DND-41 (cell line): ENCODE data around the gene TSPAN9.

Experiments
- EZH2 ChIP-seq: IDR thresholded peaks from 3 replicates; pipeline ENCODE4 v1.6.1; 2012; ENCODE audit warnings: borderline replicate concordance, low read depth, mild to moderate bottlenecking, moderate library complexity, low read length, inconsistent platforms; ENCODE audit not compliant: severe bottlenecking
- TF ChIP-seq, protein P1 (sequence below): IDR thresholded peaks from 2 replicates; pipeline ENCODE4 v1.5.1; 2012; ENCODE audit warnings: borderline replicate concordance, low read length, moderate library complexity, mild to moderate bottlenecking; ENCODE audit not compliant: poor library complexity, severe bottlenecking; ENCODE audit errors: extremely low read depth

DNA sequence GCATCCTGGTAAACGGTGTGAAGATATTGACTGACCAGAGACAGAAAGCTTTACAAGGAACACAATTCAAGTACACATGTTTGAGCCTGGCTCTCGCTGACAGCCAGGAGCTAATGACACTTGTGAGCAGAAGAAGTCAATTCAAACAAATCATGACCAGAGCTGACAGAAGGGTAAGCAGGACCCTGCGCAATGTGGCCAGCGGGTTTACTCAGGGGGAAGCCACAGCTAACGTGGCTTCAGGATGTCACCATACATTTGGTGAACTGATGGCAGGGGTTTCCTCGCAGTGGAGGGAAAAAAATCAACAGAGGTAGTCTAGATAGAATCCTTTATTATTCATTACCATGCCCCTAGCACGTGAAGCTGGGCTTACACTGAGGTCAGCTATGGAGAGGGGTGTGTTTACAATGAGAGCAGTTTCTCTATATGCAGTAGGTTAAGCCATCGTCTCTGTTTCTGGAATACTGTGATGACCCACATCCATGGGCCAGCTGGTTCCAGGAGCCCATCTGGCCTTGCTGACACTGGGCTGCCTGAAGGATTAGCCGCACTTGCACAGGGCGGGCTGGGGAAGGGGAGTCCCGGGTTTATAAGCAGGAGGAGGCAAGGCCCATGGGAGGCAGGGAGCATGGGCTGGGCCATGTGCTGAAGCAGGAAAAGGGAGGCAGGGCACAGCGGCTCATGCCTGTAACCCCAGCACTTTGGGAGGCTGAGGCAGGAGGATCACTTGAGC is 215.7 kb downstream of the TSPAN9 start:
- no peak for TF ChIP-seq EZH2
- TF ChIP-seq, protein P1, sequence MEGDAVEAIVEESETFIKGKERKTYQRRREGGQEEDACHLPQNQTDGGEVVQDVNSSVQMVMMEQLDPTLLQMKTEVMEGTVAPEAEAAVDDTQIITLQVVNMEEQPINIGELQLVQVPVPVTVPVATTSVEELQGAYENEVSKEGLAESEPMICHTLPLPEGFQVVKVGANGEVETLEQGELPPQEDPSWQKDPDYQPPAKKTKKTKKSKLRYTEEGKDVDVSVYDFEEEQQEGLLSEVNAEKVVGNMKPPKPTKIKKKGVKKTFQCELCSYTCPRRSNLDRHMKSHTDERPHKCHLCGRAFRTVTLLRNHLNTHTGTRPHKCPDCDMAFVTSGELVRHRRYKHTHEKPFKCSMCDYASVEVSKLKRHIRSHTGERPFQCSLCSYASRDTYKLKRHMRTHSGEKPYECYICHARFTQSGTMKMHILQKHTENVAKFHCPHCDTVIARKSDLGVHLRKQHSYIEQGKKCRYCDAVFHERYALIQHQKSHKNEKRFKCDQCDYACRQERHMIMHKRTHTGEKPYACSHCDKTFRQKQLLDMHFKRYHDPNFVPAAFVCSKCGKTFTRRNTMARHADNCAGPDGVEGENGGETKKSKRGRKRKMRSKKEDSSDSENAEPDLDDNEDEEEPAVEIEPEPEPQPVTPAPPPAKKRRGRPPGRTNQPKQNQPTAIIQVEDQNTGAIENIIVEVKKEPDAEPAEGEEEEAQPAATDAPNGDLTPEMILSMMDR, result no peak
